ENCODE measurements around the gene SYVN1.
"Not testable (repeated sequence)": the region's sequence is repeated elsewhere in the genome, so short reads cannot be mapped to it uniquely, and the experiment has no call there.

SYVN1 gene

DNA sequence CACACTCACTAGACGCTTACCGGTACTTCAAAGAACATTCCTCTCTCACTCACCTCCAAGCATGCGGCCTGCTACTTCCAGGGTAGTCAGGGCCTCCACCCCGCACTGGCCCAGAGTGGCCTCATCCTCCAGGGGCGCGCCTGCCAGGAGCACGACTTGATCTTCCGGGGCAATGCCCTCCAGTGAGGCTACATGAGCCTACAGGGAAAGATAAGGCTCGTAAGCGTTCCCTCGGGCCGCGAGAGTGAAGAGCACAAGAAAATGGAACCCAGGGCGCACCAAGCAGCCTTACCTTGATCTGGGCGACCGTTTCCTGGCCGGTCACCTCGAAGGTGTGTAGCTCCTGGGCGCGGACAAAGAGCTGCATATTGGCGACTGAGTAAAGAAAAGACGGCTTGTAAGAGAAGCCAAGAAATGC, 12.9 kb downstream of the SYVN1 start:
- TF ChIP-seq, protein P1, sequence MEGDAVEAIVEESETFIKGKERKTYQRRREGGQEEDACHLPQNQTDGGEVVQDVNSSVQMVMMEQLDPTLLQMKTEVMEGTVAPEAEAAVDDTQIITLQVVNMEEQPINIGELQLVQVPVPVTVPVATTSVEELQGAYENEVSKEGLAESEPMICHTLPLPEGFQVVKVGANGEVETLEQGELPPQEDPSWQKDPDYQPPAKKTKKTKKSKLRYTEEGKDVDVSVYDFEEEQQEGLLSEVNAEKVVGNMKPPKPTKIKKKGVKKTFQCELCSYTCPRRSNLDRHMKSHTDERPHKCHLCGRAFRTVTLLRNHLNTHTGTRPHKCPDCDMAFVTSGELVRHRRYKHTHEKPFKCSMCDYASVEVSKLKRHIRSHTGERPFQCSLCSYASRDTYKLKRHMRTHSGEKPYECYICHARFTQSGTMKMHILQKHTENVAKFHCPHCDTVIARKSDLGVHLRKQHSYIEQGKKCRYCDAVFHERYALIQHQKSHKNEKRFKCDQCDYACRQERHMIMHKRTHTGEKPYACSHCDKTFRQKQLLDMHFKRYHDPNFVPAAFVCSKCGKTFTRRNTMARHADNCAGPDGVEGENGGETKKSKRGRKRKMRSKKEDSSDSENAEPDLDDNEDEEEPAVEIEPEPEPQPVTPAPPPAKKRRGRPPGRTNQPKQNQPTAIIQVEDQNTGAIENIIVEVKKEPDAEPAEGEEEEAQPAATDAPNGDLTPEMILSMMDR (IDR thresholded peaks at IDR 0.05; ENCODE audit: low read depth, low read length), result no peak
- peak overlapping the region; percentile 99 for H3K4me3 ChIP-seq (ENCODE audit: low read depth, low read length)
- in situ Hi-C loops (cut with HindIII; ENCODE audit: low sequenced_read_pairs), result no loop called here
- DNase-seq (ENCODE audit: low read depth, low spot score), result no peak

DNA sequence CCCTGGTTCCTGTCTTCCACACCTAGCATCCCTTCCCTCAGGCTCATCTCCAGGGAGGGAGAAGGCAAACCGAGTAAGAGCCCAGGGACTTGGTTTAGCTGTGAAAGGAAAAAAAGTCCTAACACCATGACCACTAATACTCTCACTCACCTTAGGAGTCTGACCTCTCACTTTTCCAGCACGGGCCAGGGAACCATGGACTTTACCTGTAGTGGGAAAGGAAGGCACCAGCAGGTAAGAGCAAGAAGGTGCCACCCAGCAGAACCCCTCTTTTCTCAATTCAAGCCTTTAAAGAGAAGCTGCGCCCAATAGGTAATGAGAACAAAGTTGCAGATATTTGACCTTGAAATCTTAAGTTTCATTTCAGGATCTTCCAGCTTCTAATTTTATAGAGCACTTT, 13.5 kb downstream of the SYVN1 start:
- TF ChIP-seq, protein P1 (IDR thresholded peaks at IDR 0.05; ENCODE audit: low read depth, low read length), result no peak
- in situ Hi-C loops (cut with HindIII; ENCODE audit: low sequenced_read_pairs), result no loop called here
- no peak for DNase-seq (ENCODE audit: low read depth, low spot score)
- H3K4me3 ChIP-seq (ENCODE audit: low read depth, low read length), result peak overlapping the region; percentile 99

DNA sequence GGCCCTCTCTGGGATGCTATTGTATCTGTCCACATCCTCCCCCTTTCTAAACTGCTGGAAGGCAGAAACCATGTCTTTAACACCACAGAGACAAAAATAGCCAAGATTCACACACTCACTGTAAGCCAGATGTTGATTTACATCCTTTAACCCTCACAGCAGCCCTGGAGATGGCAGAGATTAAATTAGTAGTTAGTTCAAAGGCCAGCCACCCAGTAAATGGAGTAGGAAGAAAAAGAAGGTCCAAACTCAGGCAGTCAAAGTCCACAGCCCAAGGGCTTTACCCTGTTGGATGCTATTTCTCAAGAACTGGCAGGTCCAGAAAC, 14.7 kb downstream of the SYVN1 start:
- in situ Hi-C loops (cut with HindIII; ENCODE audit: low sequenced_read_pairs), result no loop called here
- TF ChIP-seq, protein P1 (IDR thresholded peaks at IDR 0.05; ENCODE audit: low read depth, low read length), result no peak
- DNase-seq (ENCODE audit: low read depth, low spot score), result no peak
- no peak overlapping the region for H3K4me3 ChIP-seq (ENCODE audit: low read depth, low read length)

- H3K4me3 ChIP-seq (ENCODE audit: low read depth, low read length); in situ Hi-C loops (cut with HindIII; ENCODE audit: low sequenced_read_pairs); DNase-seq (ENCODE audit: low read depth, low spot score): not testable (repeated sequence)
These were observed 15.2 kb downstream of the SYVN1 start for GRCh38 chr11:65118891-65119669.

GRCh38 chr11:65118097-65118837, 16.1 kb downstream of the SYVN1 start:
- no peak for DNase-seq (ENCODE audit: low read depth, low spot score)
- no peak overlapping the region for H3K4me3 ChIP-seq (ENCODE audit: low read depth, low read length)
- TF ChIP-seq, protein P1 (IDR thresholded peaks at IDR 0.05; ENCODE audit: low read depth, low read length), result no peak
- in situ Hi-C loops (cut with HindIII; ENCODE audit: low sequenced_read_pairs), result no loop called here

DNA sequence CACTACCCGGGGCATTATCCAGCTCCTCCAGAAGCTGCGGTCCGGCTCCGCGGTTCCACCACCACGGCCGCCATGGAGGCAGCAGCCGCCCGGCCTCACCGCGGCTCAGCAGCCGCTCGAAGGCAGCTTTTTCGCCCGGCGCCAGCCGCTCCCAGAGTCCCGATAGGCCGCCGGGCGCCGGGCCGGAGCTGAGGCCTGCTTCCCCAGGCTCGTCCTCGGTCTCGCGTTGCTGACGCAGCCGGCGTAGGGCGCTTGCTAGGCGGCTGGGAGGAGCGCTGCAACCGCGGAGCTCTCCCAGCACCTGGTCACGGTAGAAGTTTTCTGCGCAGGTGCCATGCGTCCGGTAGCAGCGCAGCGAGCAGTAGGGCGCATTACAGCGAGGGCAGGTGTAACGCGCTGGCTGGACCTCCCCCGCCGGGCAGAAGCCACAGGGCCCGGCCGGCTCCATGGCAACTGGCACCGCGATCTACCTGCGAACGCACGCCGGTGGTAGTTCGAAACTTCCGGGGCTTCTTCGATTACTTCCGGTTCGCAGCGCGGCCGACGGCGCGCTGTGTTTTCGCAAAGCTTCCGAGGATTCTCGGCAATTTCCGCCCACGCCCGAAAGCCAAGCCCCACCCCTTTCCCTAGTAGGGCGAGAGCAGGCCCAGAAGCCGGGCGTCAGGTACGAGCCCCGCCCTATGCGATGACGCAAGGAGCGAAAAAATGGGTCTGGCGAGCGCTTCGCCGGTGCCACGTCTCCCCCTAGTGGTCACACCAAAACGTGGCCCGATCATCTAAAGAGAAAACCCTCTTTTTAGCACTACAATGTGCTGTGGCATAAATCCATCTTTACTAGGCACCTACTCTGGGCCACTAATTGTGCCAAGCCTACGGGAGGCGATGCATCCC, 16.9 kb downstream of the SYVN1 start, which contains the start of gene ZNHIT2:
Gene ZNHIT2 (minus strand): TSS at position 496 of the 891 bp plus-strand sequence. CDS start 48 bp downstream, at position 448.
- H3K4me3 ChIP-seq (ENCODE audit: low read depth, low read length), result peak within 1 kb of the TSS; percentile 84
- in situ Hi-C loops (cut with HindIII; ENCODE audit: low sequenced_read_pairs), result no loop called here
- peak; percentile 99 for DNase-seq (ENCODE audit: low read depth, low spot score)
- TF ChIP-seq, protein P1 (IDR thresholded peaks at IDR 0.05; ENCODE audit: low read depth, low read length), result peak; percentile 87

Measured in astrocyte of the spinal cord (primary cell).